DMS153 treated with DMSO at 0.1 percent for 48 hours (cell line): Measurements from ENCODE around the gene AXIN2.
"Not testable (repeated sequence)": the region's sequence is repeated elsewhere in the genome, so short reads cannot be mapped to it uniquely, and the experiment has no call there.

Experiments used
- DNase-seq: peaks from one replicate; lab custom pipeline; 2025; ENCODE audit not compliant: unreplicated experiment; lab: John Stamatoyannopoulos, UW

Gene AXIN2

GRCh38 chr17:65523411-65523810 is 38.0 kb downstream of the AXIN2 start:
- DNase-seq = no peak

GRCh38 chr17:65522751-65523404 is 38.6 kb downstream of the AXIN2 start:
- DNase-seq = no peak

GRCh38 chr17:65519462-65519861 is 42.0 kb downstream of the AXIN2 start:
- no peak for DNase-seq

DNA sequence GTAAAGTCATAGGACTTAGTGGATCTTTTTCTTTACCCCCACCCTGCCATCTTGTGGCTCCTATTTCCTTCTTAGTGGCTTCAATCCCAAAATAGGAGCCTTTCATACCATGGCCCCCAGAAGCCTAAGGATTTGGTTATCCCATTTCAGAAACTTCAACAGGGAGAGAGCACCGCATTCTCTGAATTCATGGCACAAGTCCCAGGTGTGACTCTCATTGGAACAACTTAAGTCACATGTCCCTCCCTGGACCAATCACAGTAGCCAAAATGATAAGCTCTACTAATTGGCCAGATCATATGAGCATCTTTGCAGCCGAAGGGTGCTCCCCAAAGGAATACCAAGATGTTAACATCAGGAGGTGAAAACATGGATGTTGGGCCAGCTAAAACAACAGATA is 43.2 kb downstream of the AXIN2 start:
- DNase-seq = no peak

GRCh38 chr17:65515959-65516948 is 45.2 kb downstream of the AXIN2 start:
- DNase-seq = no peak

GRCh38 chr17:65515512-65515911 is 45.9 kb downstream of the AXIN2 start:
- DNase-seq = no peak

- no peak for DNase-seq
Observed at GRCh38 chr17:65514541-65514940, 46.9 kb downstream of the AXIN2 start.

DNA sequence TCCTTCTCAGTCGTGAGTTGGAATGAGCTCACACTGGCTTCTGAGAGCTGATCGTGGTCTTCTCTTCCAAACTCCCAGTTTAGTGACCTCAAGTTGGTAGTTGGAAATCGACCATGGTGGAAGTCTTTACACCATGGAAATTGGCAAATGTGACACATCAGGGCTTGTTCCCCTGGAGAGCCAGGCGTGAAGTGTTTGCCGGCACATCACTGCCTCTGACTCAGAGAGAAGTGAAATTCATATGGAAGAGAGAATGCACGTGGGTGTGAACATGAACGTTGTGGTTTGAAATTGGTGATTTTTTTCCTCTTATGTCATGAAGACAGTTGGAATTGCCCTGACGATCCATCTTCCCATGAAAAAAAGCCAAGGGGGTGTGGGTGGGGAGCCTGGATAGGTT is 47.4 kb downstream of the AXIN2 start:
- no peak for DNase-seq

DNA sequence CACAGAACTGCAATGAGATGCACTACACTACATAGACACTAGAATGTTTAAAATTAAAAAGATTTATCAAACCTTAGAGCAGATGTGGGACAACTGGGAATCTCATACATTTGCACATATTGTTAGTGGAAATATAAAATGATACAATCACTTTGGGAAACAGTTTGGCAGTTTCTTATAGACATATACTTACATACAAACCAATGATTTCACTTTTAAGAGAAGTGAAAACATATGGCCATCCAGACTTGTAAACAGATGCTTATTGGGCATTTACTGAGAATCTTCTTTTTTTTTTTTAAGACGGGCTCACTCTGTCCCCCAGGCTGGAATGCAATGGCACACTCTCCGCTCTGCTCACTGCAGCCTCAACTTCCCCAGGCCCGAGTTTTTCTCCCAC is 50.1 kb downstream of the AXIN2 start:
- DNase-seq = no peak

DNA sequence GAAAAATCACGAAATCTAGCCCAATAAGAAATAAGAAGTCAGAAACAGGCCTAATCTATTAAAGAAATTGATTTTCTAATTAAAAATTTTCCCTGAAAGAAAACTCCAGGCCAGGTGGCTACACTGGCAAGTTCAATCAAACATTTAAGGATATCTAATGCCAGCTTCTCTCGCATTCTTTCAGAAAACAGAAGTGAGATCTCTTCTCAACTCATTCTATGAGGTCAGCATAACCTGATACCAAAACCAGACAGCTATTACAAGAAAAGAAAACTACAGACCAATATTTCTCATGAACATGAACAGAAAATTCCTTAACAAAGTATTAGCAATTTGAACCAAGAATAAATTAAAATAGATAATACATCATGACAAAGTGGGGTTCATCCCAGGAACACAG is 52.4 kb downstream of the AXIN2 start:
- no peak for DNase-seq

DNA sequence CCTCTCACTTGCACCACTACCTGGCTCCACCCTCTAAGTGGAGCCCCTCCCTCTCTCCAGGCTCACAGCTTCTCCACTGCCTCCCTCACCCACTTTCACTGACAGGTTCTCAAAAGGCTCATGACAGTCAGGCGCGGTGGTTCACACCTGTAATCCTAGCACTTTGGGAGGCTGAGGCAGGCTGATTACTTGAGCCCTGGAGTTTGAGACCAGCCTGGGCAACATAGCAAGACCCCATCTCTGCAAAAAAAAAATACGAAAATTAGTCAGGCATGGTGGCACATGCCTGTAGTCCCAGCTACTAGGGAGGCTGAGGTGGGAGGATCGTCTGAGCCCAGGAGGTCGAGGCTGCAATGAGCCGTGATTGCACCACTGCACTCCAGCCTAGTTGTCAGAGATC is 56.8 kb downstream of the AXIN2 start:
- DNase-seq = not testable (repeated sequence)

GRCh38 chr17:65504141-65504540 is 57.3 kb downstream of the AXIN2 start:
- DNase-seq = no peak

DNA sequence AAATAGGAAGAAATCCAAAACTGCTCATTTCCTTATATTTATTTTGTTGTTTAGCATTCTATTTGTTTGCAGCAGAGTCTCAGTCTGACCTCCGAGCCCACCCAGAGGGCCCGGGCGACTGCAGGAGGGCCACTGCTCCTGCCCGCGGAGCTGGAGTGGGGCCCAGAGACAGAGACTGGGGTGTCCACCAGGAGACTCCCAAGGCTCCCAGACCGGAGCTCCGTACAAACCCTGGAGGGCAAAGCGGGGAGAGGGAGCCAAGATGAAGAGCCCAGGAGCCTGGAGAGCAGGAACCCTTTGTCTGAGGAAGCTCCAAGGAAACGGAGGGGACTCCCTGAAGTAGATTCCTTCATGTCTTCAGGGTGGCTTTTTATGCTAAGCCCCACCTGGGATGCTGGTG is 57.9 kb downstream of the AXIN2 start:
- DNase-seq = no peak

- DNase-seq = no peak
Observed at GRCh38 chr17:65498816-65499215, 62.6 kb downstream of the AXIN2 start.

- no peak for DNase-seq
Observed at GRCh38 chr17:65496801-65497200, 64.6 kb downstream of the AXIN2 start.

- no peak for DNase-seq
Observed at GRCh38 chr17:65495122-65496055, 66.1 kb downstream of the AXIN2 start.

- no peak for DNase-seq
Observed at GRCh38 chr17:65489413-65490155, 71.9 kb downstream of the AXIN2 start.

DNA sequence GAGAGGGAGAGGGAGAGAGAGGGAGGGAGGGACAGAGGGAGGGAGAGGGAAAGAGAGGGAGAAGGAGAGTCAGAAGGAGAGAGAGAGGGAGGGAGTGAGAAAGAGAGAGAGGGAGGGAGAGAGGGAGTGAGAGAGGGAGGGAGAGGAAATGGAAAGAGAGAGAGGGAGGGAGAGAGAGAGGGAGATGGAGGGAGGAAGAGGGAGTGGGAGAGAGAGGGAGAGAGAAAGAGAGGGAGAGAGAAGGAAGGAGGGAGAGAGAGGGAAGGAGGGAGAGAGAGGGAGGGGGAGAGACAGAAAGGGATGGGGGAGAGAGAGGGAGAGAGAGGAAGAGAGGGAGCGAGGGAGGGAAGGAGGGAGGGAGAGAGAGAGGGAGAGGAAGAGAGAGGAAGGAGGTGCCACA is 72.8 kb downstream of the AXIN2 start:
- DNase-seq = no peak

DNA sequence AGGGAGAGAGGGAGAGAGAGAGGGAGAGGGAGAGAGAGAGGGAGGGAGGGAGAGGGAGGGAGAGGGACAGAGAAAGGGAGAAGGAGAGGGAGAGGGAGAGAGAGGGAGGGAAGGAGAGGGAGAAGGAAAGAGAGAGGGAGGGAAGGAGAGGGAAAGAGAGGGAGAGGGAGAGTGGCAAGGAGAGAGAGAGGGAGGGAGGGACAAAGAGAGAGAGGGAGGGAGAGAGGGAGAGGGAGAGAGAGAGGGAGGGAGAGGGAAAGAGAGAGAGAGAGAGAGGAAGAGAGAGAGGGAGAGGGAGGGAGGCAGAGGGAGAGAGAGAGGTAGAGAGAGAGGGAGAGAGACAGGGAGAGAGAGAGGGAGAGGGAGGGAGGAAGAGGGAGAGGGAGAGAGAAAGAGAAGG is 73.5 kb downstream of the AXIN2 start:
- DNase-seq = no peak

DNA sequence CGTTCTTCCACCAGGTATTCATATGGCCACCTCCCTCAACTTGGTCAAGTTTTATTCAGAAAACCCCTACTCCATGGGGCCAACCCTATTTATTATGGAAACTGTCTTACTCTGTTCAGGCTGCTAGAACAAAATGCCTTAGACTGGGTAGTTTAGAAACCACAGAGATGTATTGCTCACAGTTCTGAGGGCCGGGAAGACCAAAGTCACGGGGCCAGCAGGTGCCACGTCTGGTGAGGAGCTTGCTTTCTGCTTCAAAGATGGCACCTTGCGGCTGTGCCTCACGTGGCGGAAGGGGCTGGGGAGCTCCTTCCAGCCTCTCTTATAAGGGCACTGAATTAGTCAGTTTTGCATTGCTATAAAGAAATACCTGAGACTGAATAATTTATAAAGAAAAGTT is 74.3 kb downstream of the AXIN2 start:
- DNase-seq = no peak
